ENCODE data around the gene MED22.
A peak's percentile ranks its signal among the peaks of the same experiment; 100 is the strongest.
"Not testable (repeated sequence)": the region's sequence is repeated elsewhere in the genome, so short reads cannot be mapped to it uniquely, and the experiment has no call there.

MED22 gene

GRCh38 chr9:133347985-133348717 is at the start of gene MED22, which contains the start of gene RPL7A:
MED22 (minus strand) TSS chr9:133348131; CDS start chr9:133346662, 1,469 bp downstream.
RPL7A (plus strand) TSS chr9:133348218; CDS start chr9:133348244, 26 bp downstream.
- peak; percentile 90 to 91 (median 90) for DNase-seq (ENCODE audit: low read depth in 2 of 3, low spot score in 1 of 3)

GRCh38 chr9:133397370-133397769 is 49.4 kb upstream of the MED22 start:
- no peak for DNase-seq (ENCODE audit: low read depth in 2 of 3, low spot score in 1 of 3)

- DNase-seq (ENCODE audit: low read depth in 2 of 3, low spot score in 1 of 3) = no peak
Observed at GRCh38 chr9:133396952-133397351, 49.0 kb upstream of the MED22 start.

- no peak for DNase-seq (ENCODE audit: low read depth in 2 of 3, low spot score in 1 of 3)
Observed at GRCh38 chr9:133394687-133395271, 46.8 kb upstream of the MED22 start.

- no peak for DNase-seq (ENCODE audit: low read depth in 2 of 3, low spot score in 1 of 3)
Observed at GRCh38 chr9:133393399-133393798, 45.5 kb upstream of the MED22 start.

GRCh38 chr9:133392308-133392707 is 44.4 kb upstream of the MED22 start:
- not testable (repeated sequence) for DNase-seq (ENCODE audit: low read depth in 2 of 3, low spot score in 1 of 3)

- DNase-seq (ENCODE audit: low read depth in 2 of 3, low spot score in 1 of 3) = not testable (repeated sequence)
Observed at GRCh38 chr9:133391449-133391848, 43.5 kb upstream of the MED22 start.

GRCh38 chr9:133390713-133391112 is 42.8 kb upstream of the MED22 start:
- no peak for DNase-seq (ENCODE audit: low read depth in 2 of 3, low spot score in 1 of 3)

GRCh38 chr9:133389562-133389961 is 41.6 kb upstream of the MED22 start:
- no peak for DNase-seq (ENCODE audit: low read depth in 2 of 3, low spot score in 1 of 3)

- no peak for DNase-seq (ENCODE audit: low read depth in 2 of 3, low spot score in 1 of 3)
Observed at GRCh38 chr9:133389025-133389557, 41.2 kb upstream of the MED22 start.

- DNase-seq (ENCODE audit: low read depth in 2 of 3, low spot score in 1 of 3) = no peak
Observed at GRCh38 chr9:133387680-133388079, 39.7 kb upstream of the MED22 start.

- DNase-seq (ENCODE audit: low read depth in 2 of 3, low spot score in 1 of 3) = no peak
Observed at GRCh38 chr9:133386338-133386737, 38.4 kb upstream of the MED22 start.

- no peak for DNase-seq (ENCODE audit: low read depth in 2 of 3, low spot score in 1 of 3)
Observed at GRCh38 chr9:133385452-133385851, 37.5 kb upstream of the MED22 start.

GRCh38 chr9:133384736-133385321 is 36.9 kb upstream of the MED22 start:
- no peak for DNase-seq (ENCODE audit: low read depth in 2 of 3, low spot score in 1 of 3)

- DNase-seq (ENCODE audit: low read depth in 2 of 3, low spot score in 1 of 3) = no peak
Observed at GRCh38 chr9:133383438-133383837, 35.5 kb upstream of the MED22 start.

- DNase-seq (ENCODE audit: low read depth in 2 of 3, low spot score in 1 of 3) = no peak
Observed at GRCh38 chr9:133382507-133383141, 34.7 kb upstream of the MED22 start.

- DNase-seq (ENCODE audit: low read depth in 2 of 3, low spot score in 1 of 3) = no peak
Observed at GRCh38 chr9:133380734-133381133, 32.8 kb upstream of the MED22 start.

GRCh38 chr9:133379153-133380086 is 31.5 kb upstream of the MED22 start:
- no peak for DNase-seq (ENCODE audit: low read depth in 2 of 3, low spot score in 1 of 3)

GRCh38 chr9:133378408-133378962 is 30.6 kb upstream of the MED22 start:
- DNase-seq (ENCODE audit: low read depth in 2 of 3, low spot score in 1 of 3) = no peak

GRCh38 chr9:133377721-133378216 is 29.8 kb upstream of the MED22 start:
- DNase-seq (ENCODE audit: low read depth in 2 of 3, low spot score in 1 of 3) = no peak
